Stimulated activated CD8-positive, alpha-beta memory T cell treated with anti-CD3 and anti-CD28 coated beads, Interleukin-2, amount 100 ng/mL, for 48 hours (primary cell): ENCODE data around the gene DIO3.
"Not testable (repeated sequence)": the region's sequence is repeated elsewhere in the genome, so short reads cannot be mapped to it uniquely, and the experiment has no call there.

ENCODE experiments used
- DNase-seq, 2 donors: peaks; one replicate each; pipeline ENCODE4 v3.0.0-alpha.2; 2020; ENCODE audit warnings: low read depth in 2 of 2

DIO3 gene

GRCh38 chr14:101542391-101542790, 18.9 kb upstream of the DIO3 start:
- DNase-seq, result no peak

- DNase-seq, result no peak
These were observed 17.5 kb upstream of the DIO3 start for GRCh38 chr14:101543814-101544213.

GRCh38 chr14:101544550-101544949, 16.7 kb upstream of the DIO3 start:
- DNase-seq, result no peak

GRCh38 chr14:101546706-101547105, 14.6 kb upstream of the DIO3 start:
- DNase-seq, result no peak

GRCh38 chr14:101547107-101547738, 14.1 kb upstream of the DIO3 start:
- DNase-seq, result no peak

- no peak for DNase-seq
These were observed 13.2 kb upstream of the DIO3 start for GRCh38 chr14:101547961-101548669.

GRCh38 chr14:101548710-101549109, 12.6 kb upstream of the DIO3 start:
- no peak for DNase-seq

- DNase-seq, result no peak
These were observed 12.1 kb upstream of the DIO3 start for GRCh38 chr14:101549154-101549553.

- not testable (repeated sequence) for DNase-seq
These were observed 10.9 kb upstream of the DIO3 start for GRCh38 chr14:101550202-101550912.

GRCh38 chr14:101551729-101552595, 9.3 kb upstream of the DIO3 start:
- DNase-seq, result no peak

- DNase-seq, result no peak
These were observed 8.5 kb upstream of the DIO3 start for GRCh38 chr14:101552786-101553231.

- no peak for DNase-seq
These were observed 7.9 kb upstream of the DIO3 start for GRCh38 chr14:101553393-101553792.

GRCh38 chr14:101553931-101554330, 7.4 kb upstream of the DIO3 start:
- no peak for DNase-seq

- no peak for DNase-seq
These were observed 6.2 kb upstream of the DIO3 start for GRCh38 chr14:101554991-101555668.

GRCh38 chr14:101555669-101556043, 5.6 kb upstream of the DIO3 start:
- not testable (repeated sequence) for DNase-seq

GRCh38 chr14:101556131-101556530, 5.2 kb upstream of the DIO3 start:
- DNase-seq, result no peak

GRCh38 chr14:101556566-101557320, 4.6 kb upstream of the DIO3 start:
- DNase-seq, result no peak

- no peak for DNase-seq
These were observed 4.0 kb upstream of the DIO3 start for GRCh38 chr14:101557321-101557695.

GRCh38 chr14:101557811-101558738, 3.2 kb upstream of the DIO3 start:
- no peak for DNase-seq
